SK-N-SH treated with all-trans-retinoic acid at 6 μM for 48 hours (cell line): Measurements from ENCODE around the gene AVEN.

Experiments
- ATAC-seq: fragments of 200-7000 bp; cut with Tn5 transposase; 3 replicates; pipeline ENCODE4 v1.9.1; 2020; ENCODE audit warnings: mild to moderate bottlenecking, moderate library complexity
- ARNTL ChIP-seq: fragments of 450-650 bp; formaldehyde crosslinking; IDR thresholded peaks from 2 replicates; pipeline ENCODE4 v1.5.0; 2020; ENCODE audit warnings: low read depth, mild to moderate bottlenecking, moderate library complexity, borderline replicate concordance
- BACH2 ChIP-seq: fragments of 250-450 bp; sonication (Bioruptor Pico); IDR thresholded peaks from 2 replicates; pipeline ENCODE4 v1.9.0; 2021; ENCODE audit warnings: mild to moderate bottlenecking, borderline replicate concordance
- CSDC2 ChIP-seq: fragments of 250-450 bp; sonication (Bioruptor Pico); IDR thresholded peaks from 2 replicates; pipeline ENCODE4 v1.5.0; 2020; ENCODE audit warnings: mild to moderate bottlenecking, moderate library complexity
- ESRRG ChIP-seq: fragments of 250-450 bp; sonication (Bioruptor Pico); IDR thresholded peaks from 2 replicates; pipeline ENCODE4 v1.6.1; 2021; ENCODE audit warnings: mild to moderate bottlenecking
- GLIS3 ChIP-seq: fragments of 250-450 bp; sonication (Bioruptor Pico); IDR thresholded peaks from 2 replicates; pipeline ENCODE4 v1.5.0; 2020; ENCODE audit warnings: mild to moderate bottlenecking, moderate library complexity
- OSR1 ChIP-seq: fragments of 250-450 bp; sonication (Bioruptor Pico); IDR thresholded peaks from 2 replicates; pipeline ENCODE4 v1.8.0; 2022; ENCODE audit warnings: moderate library complexity, mild to moderate bottlenecking, inconsistent platforms
- PPARA ChIP-seq: fragments of 250-450 bp; sonication (Bioruptor Pico); IDR thresholded peaks from 2 replicates; pipeline ENCODE4 v1.5.0; 2020; ENCODE audit warnings: mild to moderate bottlenecking, borderline replicate concordance
- RARB ChIP-seq: fragments of 250-450 bp; sonication (Bioruptor Pico); IDR thresholded peaks from 2 replicates; pipeline ENCODE4 v1.8.0; 2021; ENCODE audit warnings: mild to moderate bottlenecking, moderate library complexity
- SNAI2 ChIP-seq: fragments of 250-450 bp; sonication (Bioruptor Pico); IDR thresholded peaks from 2 replicates; pipeline ENCODE4 v1.5.0; 2020; ENCODE audit warnings: mild to moderate bottlenecking, moderate library complexity
- TCF4 ChIP-seq: fragments of 250-450 bp; sonication (Bioruptor Pico); IDR thresholded peaks from 2 replicates; pipeline ENCODE4 v1.8.0; 2021; ENCODE audit warnings: mild to moderate bottlenecking, moderate library complexity, borderline replicate concordance
- ZC3H10 ChIP-seq: fragments of 250-450 bp; sonication (Bioruptor Pico); IDR thresholded peaks from 2 replicates; pipeline ENCODE4 v1.5.1; 2021; ENCODE audit warnings: mild to moderate bottlenecking, moderate library complexity
- ZFP3 ChIP-seq: fragments of 250-450 bp; sonication (Bioruptor Pico); IDR thresholded peaks from 2 replicates; pipeline ENCODE4 v1.5.0; 2020; ENCODE audit warnings: mild to moderate bottlenecking, moderate library complexity
- ZNF565 ChIP-seq: fragments of 450-650 bp; formaldehyde crosslinking; conservative IDR thresholded peaks from 2 replicates; pipeline ENCODE4 v1.5.0; 2020; ENCODE audit warnings: low read depth, mild to moderate bottlenecking, moderate library complexity
- ZNF70 ChIP-seq: fragments of 450-650 bp; formaldehyde crosslinking; IDR thresholded peaks from 2 replicates; pipeline ENCODE4 v1.5.0; 2020; ENCODE audit warnings: mild to moderate bottlenecking, moderate library complexity
- ZNF8 ChIP-seq: fragments of 450-650 bp; formaldehyde crosslinking; IDR thresholded peaks from 2 replicates; pipeline ENCODE4 v1.5.0; 2020; ENCODE audit warnings: mild to moderate bottlenecking, moderate library complexity
- TF ChIP-seq, protein P1 (sequence below): fragments of 250-450 bp; sonication (Bioruptor Pico); IDR thresholded peaks from 2 replicates; pipeline ENCODE4 v1.5.1; 2020; ENCODE audit warnings: low read depth, mild to moderate bottlenecking, moderate library complexity
- TF ChIP-seq, protein P2 (sequence below): fragments of 250-450 bp; sonication (Bioruptor Pico); IDR thresholded peaks from 2 replicates; pipeline ENCODE4 v1.5.1; 2021; ENCODE audit warnings: mild to moderate bottlenecking, moderate library complexity
- TF ChIP-seq, protein P3 (sequence below): fragments of 250-450 bp; sonication (Bioruptor Pico); IDR thresholded peaks from 2 replicates; pipeline ENCODE4 v1.8.0; 2020; ENCODE audit warnings: mild to moderate bottlenecking, moderate library complexity, borderline replicate concordance
- TF ChIP-seq, protein P4 (sequence below): fragments of 250-450 bp; sonication (Bioruptor Pico); IDR thresholded peaks from 2 replicates; pipeline ENCODE4 v1.8.0; 2021; ENCODE audit warnings: low read depth, mild to moderate bottlenecking, moderate library complexity, borderline replicate concordance

Gene AVEN

DNA sequence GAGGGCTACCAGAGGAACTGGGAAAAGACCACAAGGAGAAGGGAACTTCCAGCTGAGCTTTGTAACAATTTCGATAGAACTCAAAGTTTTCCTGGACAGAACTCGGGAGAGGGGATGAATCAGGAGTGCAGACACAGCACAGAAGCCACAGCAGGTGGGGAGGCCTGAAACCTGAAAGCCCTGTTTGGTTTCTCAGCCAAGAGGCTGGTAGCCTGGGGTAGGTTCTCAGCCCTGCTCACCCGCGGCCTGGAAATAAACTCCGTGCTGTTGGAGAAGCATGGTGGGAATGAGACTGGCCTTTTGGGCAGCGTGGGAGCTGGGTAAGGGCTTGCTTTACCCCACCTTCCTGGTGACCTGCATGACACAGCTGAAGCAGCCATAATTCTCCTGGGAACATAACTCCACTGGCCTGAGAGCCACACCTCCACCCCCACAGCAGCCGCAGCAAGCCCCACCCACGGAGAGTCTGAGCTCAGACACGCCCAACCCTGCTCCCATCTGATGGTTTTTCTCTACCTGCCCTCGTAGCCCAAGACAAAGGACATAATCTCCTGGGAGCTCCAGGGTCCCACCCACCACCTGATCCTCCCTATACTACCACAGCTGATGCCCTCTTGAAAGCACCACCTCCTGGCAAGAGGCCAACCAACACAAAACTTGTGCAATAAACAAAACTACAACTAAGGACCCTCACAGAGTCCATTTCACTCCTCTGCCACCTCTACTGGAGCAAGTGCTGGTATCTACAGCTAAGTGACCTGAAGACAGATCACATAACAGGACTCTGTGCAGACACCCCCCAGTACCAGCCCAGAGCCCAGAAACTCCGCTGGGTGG, 123.2 kb downstream of the AVEN start:
- TF ChIP-seq, protein P1, sequence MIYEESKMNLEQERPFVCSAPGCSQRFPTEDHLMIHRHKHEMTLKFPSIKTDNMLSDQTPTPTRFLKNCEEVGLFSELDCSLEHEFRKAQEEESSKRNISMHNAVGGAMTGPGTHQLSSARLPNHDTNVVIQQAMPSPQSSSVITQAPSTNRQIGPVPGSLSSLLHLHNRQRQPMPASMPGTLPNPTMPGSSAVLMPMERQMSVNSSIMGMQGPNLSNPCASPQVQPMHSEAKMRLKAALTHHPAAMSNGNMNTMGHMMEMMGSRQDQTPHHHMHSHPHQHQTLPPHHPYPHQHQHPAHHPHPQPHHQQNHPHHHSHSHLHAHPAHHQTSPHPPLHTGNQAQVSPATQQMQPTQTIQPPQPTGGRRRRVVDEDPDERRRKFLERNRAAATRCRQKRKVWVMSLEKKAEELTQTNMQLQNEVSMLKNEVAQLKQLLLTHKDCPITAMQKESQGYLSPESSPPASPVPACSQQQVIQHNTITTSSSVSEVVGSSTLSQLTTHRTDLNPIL (CRISPR knock-in tag): no peak
- ATAC-seq: no peak

DNA sequence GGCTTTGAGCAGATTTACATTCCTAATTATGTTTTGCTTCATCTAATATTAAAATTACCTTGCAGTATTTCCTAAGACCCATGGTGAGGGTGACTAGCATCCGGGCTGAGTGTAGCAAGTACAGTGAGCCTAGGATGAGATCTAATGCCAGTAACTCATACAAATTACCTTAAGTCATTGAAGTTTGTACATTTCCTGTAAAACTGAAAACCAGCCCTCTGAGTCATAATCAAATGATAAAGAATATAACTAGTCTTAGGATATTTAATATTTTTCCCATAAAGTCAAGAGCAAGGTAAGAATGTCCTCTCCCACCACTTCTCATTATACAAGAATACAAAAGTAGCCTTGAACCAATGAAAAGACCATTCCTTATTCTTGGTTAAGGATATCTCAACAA, 125.5 kb downstream of the AVEN start:
- ATAC-seq: peak; percentile 23; the same call in 2 of the 3 replicates
- TF ChIP-seq ZNF70 (CRISPR knock-in tag): no peak
- no peak for TF ChIP-seq CSDC2
- TF ChIP-seq ZC3H10 (CRISPR knock-in tag): 0 out of 2 replicates have a peak, but pooled peaks have one; percentile 57
- no peak for TF ChIP-seq BACH2 (CRISPR knock-in tag)
- TF ChIP-seq, all 23 proteins: peak for 1

DNA sequence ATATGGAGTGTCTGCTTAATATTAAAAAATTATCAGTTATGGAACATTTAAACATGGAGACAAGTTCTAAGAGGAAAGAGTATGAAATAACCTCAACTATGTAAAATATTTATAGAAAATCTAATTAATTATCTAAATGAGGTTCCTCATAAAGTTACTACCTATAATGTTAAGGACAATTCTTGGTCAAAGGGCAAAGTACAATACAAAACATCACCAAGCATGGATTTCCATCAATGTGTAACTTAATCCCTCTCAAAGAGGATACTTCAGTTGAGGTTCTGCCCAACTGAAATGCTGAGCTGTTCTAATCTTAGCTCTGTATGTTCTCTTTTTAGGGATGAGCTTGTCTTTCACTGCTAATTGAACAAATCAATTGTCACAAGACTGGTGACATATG, 126.7 kb downstream of the AVEN start:
- no peak for ATAC-seq
- TF ChIP-seq ZNF565 (CRISPR knock-in tag) (no peak), ESRRG (CRISPR knock-in tag) (no peak), ZNF70 (CRISPR knock-in tag) (no peak), PPARA (CRISPR knock-in tag) (no peak), CSDC2 (no peak), RARB (no peak), BACH2 (CRISPR knock-in tag) (no peak)

DNA sequence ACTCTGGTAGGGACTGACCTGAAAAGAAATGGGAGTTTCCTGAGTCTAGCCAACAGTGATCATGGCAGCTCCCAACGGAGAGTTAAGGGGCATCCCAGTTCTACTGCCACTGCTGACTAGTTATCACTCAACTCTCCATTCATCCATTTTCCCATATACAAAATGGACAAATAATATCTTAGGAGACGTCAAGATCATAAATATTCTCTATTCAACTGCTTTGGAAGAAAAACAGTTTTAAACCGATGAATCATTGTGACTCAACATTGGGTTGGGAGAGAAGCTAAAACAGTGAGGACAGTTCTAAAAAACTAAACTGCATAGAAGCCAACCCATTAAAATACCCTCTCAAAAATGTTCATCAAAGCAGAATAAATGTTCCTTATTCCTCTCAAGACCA, 128.3 kb downstream of the AVEN start:
- ATAC-seq: peak; percentile 46
- TF ChIP-seq ZC3H10 (CRISPR knock-in tag) (0 out of 2 replicates have a peak, but pooled peaks have one; percentile 14), ZNF8 (CRISPR knock-in tag) (no peak)

DNA sequence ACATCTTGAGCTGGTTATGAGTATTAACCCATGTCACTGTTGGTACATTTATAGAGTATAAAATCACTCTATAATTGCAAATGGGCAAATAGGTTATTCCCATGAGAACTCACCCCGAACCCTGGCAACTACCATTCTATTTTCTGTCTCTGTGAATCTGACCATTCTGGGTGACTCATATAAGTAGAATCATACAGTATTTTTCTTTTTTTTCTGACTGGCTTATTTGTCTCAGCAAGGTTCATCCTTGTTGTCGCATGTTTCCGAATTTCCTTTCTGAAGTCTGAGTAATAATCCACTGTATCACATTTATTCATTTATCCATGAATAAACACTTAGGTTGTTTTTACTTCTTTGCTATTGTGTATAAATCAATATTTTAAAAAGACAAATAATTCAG, 130.6 kb downstream of the AVEN start:
- ATAC-seq: peak; percentile 71
- no peak for TF ChIP-seq OSR1 (CRISPR knock-in tag)
- TF ChIP-seq GLIS3 (CRISPR knock-in tag): no peak
- TF ChIP-seq BACH2 (CRISPR knock-in tag): no peak
- TF ChIP-seq, protein P2, sequence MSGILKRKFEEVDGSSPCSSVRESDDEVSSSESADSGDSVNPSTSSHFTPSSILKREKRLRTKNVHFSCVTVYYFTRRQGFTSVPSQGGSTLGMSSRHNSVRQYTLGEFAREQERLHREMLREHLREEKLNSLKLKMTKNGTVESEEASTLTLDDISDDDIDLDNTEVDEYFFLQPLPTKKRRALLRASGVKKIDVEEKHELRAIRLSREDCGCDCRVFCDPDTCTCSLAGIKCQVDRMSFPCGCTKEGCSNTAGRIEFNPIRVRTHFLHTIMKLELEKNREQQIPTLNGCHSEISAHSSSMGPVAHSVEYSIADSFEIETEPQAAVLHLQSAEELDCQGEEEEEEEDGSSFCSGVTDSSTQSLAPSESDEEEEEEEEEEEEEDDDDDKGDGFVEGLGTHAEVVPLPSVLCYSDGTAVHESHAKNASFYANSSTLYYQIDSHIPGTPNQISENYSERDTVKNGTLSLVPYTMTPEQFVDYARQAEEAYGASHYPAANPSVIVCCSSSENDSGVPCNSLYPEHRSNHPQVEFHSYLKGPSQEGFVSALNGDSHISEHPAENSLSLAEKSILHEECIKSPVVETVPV (CRISPR knock-in tag): no peak
- no peak for TF ChIP-seq SNAI2 (CRISPR knock-in tag)
- TF ChIP-seq CSDC2: no peak
- TF ChIP-seq PPARA (CRISPR knock-in tag): no peak
- no peak for TF ChIP-seq TCF4 (CRISPR knock-in tag)
- TF ChIP-seq ARNTL (CRISPR knock-in tag): no peak
- TF ChIP-seq ESRRG (CRISPR knock-in tag): no peak
- TF ChIP-seq, protein P3, sequence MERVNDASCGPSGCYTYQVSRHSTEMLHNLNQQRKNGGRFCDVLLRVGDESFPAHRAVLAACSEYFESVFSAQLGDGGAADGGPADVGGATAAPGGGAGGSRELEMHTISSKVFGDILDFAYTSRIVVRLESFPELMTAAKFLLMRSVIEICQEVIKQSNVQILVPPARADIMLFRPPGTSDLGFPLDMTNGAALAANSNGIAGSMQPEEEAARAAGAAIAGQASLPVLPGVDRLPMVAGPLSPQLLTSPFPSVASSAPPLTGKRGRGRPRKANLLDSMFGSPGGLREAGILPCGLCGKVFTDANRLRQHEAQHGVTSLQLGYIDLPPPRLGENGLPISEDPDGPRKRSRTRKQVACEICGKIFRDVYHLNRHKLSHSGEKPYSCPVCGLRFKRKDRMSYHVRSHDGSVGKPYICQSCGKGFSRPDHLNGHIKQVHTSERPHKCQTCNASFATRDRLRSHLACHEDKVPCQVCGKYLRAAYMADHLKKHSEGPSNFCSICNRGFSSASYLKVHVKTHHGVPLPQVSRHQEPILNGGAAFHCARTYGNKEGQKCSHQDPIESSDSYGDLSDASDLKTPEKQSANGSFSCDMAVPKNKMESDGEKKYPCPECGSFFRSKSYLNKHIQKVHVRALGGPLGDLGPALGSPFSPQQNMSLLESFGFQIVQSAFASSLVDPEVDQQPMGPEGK (CRISPR knock-in tag): no peak
- TF ChIP-seq ZNF70 (CRISPR knock-in tag): no peak
- TF ChIP-seq RARB: no peak
- no peak for TF ChIP-seq ZC3H10 (CRISPR knock-in tag)
- TF ChIP-seq, protein P4, sequence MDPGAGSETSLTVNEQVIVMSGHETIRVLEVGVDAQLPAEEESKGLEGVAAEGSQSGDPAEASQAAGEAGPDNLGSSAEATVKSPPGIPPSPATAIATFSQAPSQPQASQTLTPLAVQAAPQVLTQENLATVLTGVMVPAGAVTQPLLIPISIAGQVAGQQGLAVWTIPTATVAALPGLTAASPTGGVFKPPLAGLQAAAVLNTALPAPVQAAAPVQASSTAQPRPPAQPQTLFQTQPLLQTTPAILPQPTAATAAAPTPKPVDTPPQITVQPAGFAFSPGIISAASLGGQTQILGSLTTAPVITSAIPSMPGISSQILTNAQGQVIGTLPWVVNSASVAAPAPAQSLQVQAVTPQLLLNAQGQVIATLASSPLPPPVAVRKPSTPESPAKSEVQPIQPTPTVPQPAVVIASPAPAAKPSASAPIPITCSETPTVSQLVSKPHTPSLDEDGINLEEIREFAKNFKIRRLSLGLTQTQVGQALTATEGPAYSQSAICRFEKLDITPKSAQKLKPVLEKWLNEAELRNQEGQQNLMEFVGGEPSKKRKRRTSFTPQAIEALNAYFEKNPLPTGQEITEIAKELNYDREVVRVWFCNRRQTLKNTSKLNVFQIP: no peak
- no peak for TF ChIP-seq ZFP3 (CRISPR knock-in tag)
- no peak for TF ChIP-seq ZNF565 (CRISPR knock-in tag)
- TF ChIP-seq, all 23 proteins: peak for 0
